HG03175 (cell line): Measurements from ENCODE around the gene NIF3L1.
"Not testable (repeated sequence)": the region's sequence is repeated elsewhere in the genome, so short reads cannot be mapped to it uniquely, and the experiment has no call there.

Experiments used
- ATAC-seq: cut with Tn5 transposase; IDR thresholded peaks from one replicate; pipeline ENCODE4 v1.9.1; 2021; ENCODE audit warnings: mild to moderate bottlenecking, moderate library complexity; ENCODE audit not compliant: unreplicated experiment

The NIF3L1 gene

DNA sequence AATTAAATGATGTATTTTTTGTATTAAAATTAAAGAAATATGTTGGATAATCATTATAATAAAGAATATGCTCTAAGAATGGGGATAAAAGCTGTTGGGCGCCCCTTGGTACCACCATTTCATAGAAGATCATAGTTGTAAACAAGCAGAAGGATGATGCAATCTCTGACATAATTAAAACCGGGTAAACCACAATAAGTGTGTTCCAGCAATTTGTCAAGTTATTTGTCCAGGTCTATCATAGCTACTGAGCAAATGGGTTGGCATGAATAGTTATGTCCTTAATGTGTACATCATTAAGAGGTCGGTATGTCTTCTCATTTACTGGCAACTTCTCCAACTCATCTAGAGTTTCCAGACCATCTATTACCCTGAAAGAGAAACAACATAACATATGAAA lies 18.0 kb upstream of the NIF3L1 start:
- no peak for ATAC-seq

DNA sequence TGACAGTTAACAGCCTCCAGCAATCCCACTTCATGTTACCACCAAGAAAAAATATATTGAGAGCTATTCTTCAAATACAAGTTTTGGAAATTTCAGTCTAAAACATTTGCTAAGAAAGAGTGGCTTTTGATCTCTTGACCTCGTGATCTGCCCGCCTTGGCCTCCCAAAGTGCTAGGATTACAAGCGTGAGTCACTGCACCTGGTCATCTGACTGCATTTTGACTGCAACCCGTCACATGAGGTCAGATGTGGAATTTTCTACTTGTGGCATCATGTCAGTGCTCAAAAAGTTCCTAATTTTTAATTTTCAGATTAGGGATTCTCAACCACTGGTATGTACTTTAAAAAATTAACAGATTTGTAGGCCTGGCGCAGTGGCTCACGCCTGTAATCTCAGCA lies 15.6 kb upstream of the NIF3L1 start:
- no peak for ATAC-seq

DNA sequence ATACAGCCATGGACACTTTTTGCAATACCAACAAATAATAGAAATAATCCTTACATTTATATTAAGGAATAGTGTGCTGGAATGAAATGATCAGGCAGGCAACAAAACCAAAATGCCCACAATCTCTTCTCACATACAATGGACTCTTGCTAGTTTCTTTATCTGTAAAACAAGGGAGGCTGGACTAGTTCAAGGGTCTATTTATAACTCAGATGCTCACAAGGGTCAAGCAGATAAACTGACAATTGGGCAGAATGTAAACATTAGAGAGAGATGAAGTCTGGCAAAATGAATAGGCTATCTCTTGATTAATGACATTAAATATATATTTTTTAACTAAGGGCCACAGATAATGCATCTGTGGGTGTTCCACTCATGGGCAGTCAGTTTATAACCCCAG lies 11.7 kb upstream of the NIF3L1 start:
- ATAC-seq: no peak

DNA sequence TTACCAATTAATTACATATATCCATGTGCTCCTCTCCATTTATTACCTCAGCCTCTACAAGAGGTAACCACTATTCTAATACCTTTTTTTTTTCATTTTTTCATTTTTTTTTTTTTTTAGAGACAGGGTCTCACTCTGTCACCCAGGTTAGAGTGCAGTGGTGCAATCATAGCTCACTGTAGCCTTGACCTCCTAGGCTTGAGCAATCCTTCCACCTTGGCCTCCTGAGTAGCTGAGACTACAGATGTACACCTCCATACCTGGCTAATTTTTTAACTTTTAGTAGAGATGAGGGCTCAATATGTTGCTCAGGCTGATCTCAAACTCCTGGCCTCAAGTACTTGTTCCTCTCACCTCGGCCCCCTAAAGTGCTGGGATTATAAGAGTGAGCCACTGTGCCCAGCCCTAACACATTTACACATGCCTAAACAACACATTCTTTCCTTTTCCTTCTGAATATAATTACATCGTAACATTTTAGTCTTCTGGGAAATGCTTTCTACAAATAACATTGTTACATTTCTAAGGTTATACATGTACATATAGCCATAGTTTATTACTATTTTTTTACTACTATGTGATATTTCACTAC lies 10.8 kb upstream of the NIF3L1 start:
- ATAC-seq: no peak

DNA sequence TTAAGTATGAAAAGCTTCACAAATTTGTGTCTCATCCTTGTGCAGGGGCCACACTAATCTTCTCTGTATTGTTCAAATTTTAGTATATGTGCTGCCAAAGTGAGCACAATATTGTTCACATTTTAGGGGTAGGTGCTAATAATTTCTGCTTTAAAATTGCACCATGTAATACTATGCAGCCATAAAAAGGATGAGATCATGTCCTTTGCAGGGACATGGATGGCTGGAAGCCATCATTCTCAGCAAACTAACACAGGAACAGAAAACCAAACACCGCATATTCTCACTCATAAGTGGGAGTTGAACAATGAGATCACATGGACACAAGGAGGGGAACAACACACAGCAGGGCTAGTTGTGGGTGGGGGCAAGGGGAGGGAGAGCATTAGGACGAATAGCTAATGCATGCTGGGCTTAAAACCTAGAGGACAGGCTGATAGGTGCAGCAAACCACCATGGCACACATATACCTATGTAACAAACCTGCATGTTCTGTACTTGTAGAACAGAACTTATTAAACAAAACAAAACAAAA lies 7.4 kb upstream of the NIF3L1 start:
- not testable (repeated sequence) for ATAC-seq

DNA sequence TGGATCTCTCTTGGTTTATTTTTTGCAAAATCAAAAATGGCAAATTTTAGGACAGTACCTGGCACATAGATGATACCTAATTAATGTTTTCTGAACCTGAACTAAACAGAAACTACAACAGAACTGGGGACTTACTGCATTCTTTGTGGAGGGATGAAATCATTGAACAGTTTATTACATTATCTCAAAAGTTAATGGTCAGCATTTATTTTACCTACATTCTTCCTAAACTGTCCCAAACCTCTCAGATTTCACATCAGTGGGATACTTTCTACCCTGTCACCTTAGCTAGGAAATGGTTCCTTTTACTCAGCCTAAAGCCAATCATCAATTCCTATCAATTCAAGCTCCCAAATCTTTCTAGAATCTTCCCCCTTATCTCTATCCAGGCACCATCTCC lies 10.3 kb downstream of the NIF3L1 start:
- ATAC-seq: no peak

DNA sequence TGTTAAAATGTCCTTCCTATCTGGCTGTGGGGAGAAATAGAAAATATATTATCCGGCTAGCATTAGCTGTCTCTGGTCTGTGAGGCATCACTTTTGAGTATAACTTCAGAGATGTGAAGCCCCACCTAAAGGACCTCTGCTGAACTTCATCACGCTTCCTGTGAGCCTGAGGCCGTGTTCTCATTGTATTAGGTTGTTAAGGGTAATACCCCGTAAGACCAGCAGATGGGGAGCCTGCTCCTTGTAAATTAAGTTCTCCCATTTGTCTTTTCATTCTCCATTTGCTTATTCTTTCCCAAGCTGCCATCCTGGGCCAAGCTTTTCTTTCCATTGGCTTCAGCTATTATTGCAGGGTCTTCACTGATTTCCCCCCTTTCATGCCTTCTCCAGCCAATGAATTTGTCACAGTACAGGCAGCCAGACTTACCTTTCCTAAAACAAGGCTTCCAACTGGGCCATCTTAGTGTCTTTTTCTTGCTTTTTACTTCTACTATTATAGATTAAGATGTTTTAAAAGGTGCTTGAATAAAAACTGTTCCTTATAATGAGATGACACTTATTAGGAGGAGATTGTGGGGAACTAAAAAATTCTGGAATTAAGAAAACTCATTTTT lies 12.4 kb downstream of the NIF3L1 start:
- ATAC-seq: peak; percentile 99

DNA sequence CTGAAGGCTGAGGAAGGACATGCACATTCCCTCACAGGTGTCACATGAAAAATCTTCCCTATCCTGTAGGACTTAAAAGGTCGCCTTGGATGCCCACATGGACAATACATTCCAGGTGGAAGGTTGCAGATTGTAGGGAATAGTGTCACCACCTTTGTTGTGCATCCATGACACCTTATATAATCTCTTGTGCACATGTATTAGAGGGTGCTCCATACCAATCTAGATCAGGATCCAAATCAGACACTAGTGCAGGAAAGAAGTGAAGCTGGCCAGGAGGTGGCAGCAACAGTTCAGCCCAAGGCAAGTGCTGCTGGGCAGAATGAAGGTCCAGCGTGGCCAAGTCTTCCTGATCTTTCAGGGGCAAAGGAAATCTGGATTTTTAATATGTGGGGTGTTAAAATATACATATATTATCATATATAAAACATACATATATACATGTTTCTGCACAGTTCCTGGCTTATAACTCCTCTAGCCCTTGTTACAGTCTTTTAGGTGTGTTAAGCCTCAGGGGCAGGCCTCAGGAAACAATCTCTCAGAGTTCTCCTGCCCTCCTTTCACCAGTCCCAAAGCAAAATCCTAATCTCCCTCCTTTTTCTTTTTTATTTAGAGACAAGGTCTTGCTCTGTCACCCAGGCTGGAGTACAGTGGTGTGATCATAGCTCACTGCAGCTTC lies 16.6 kb downstream of the NIF3L1 start:
- ATAC-seq: no peak

DNA sequence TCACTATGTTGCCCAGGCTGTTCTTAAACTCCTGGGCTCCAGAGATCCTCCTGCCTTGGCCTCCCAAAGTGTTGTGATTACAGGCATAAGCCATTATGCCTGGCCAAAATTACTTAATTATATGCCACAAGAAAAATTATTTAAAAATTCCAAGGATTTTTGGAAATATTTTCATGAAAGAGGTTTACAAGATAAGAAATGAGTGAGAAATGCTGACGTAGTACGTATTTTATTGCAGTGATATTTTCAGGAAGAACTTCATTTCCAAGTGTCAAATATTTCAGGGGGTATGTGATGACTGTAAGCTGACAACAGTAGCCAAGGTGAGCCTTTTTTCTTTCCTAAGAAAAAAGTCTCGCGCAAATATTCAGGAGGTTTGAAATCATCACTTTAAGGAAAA lies 20.8 kb downstream of the NIF3L1 start:
- no peak for ATAC-seq

DNA sequence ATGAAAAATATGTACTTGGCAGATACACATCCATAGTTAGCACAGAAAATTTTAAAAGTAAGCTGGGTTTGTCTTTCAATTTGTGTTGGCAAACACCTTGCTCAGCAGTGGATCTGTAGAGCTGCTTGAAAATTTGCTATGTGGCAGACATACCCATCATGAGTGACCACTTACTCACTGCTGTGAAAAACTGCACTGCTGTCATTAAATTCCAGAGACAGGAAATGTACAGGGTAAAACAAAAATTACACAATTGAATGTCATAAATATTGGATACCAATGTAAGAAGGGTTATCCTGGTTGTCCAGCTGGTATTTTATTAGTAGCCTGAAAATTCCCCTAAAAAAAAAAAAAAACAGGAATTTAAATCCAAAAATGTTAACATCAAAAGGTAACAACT lies 24.5 kb downstream of the NIF3L1 start:
- ATAC-seq: no peak

DNA sequence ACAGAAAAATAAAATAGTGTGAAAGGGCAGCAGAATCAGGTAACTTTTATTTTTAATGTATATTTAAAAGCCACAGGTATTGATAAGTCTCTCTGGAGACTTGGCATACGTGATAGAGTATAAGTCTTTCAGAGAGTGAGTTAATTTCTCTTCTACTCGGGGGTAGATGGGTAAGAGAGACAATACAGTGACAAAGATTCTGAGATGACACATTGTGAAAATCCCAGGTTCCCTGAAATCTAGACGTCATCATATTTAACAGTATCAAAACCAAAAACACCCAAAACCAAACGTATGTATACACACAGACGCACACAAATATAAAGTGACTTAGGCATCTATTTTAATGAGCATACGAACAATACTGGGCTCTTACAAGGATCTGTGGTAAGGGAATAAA lies 33.3 kb downstream of the NIF3L1 start:
- no peak for ATAC-seq

DNA sequence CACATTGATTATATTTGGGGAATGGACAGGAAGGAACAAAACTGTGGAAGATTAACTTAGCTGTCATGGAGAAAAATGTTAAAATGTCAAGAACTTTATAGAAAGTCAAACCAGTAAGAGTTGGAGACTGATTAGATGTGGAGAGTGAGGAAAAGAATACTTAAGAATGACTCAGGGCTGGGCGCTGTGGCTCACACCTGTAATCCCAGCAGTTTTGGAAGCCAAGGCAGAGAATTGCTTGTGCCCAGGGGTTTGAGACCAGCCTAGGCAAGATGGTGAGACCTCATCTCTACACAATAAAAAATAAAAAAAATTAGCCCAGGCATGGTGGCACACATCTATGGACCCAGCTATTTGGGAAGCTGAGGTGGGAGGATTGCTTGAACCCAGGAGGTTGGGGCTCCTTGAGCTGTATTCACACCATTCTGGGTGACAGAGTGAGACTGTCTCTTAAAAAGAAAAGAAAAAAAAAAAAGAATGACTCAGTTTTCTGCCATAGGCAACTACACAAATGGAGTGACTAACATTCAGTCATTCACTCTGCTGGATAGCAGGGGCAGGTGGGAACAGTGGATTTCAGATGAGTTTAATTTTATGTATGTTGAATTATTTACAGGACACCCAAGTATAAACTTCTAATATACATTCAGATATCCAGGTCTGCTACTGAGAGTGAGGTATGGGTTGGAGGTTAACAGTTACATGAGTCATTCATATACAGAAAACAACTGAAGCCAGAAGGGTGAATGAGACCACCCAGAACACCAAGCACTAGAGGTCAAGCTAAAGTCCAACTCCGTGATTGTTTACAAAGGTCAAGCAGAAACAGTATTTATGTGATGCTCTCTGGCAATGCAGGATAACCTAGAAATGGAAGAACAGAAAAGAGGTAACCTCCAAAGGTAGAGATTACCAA lies 40.4 kb downstream of the NIF3L1 start:
- no peak for ATAC-seq

DNA sequence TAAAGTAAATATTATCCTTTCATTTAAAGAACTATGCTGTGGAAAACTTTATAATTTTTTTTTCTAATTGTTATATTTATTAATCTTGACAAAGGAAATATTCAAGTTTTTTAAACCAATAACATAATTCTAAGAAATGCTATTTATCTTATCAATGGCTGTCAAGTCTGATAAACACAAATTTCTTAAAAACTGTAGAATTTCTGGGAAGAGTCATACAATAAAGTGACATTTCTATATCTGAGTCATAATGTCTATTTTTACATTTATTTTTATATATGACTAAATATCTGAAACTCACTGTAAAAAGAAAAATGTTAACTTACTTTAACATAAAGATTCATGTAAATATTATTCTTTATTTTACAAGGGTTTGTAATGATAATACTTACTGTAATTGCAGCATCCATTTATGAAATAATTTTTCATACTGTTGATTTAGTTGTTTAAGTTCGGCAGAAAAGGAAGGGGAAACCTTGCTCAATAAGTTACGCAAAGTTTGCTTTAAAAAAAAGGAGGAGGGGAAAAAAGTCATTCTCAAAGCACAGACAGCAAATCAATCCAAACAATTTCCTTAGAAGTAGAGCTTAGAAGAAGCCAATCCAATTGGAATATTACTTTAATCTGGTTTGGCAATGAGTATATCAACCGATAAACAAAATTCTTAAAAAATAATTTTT lies 41.9 kb downstream of the NIF3L1 start:
- ATAC-seq: no peak

DNA sequence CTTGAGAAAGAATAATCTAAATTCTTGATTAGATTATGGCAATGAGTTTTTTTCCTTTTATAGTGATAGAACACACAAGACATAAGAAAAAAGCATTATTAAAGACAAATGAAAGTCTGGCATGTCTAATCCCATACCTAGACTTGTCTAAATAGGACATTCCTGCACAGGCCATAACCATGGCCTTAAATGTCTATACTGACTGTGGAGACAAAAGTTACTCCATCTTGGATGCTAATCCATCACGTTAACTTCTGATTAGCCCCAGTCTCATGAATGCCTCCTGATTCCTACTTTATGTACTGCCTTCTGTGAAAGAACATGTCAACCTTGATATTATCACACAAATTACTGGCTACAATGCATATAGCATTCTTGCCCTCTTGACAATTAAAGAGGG lies 50.7 kb downstream of the NIF3L1 start:
- ATAC-seq: no peak

DNA sequence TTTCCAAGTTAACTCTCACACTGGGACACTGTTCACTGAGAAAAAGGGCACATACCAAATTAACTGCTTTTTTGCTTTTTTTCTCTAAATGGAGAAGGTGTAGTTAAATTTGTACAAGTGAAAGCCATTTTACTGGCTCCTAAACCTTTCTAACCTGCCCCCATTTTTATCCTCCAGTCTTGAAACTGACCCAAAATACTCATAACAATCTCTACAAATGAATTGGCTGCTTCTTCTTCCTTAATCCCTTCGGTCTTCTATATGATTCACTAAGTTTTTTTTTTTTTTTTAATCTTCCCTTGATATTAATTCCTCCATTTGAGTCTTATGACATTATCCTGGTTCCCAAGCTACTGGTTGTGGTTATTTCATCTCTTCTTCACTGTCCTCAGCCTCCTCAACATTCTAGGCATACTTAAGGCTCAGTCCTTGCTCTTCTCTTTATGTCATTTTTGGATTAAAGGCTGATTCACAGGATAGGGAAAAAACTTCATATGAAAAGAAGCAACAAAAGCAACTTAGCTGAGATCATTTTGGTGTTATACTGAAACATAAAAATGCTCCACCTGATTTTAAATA lies 54.4 kb downstream of the NIF3L1 start:
- ATAC-seq: no peak

DNA sequence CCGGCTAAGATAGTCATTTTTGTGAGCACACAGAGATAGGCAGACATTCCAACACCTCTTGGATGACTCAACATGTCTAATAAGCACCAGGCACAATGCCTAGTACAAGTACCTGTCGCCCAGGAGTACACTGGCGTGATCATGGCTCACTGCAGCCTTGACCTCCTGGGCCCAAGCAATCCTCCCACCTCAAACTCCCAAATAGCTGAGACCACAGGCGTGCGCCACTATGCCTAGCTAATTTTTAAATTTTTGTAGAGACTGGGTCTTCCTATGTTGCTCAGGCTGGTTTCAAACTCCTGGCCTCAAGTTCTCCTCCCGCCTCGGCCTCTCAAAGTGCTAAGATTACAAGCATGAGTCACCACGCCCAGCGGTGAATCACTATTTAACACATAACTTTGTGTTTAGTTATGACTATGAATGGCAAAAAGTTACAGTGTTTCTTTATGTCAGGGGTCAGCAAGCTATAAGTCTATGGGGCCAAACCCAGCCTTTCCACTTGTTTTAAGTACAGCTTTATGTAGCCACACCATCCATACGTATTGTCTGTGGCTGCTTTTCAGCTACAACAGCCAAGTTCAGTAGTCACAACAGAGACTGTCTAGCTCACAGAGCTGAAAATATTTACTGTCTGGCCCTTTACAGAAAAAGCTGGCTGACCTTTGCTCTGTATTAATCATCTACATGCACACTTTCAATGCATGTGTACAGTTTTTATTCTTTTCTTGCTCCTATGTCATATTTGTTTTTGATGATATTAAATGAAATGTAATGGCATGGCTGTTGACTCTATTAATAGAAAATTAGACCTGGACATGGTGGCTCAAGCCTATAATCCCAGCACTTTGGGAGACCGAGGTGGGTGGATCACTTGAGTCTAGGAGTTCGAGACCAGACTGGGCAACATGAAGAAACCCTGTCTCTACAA lies 55.6 kb downstream of the NIF3L1 start:
- ATAC-seq: peak; percentile 49

DNA sequence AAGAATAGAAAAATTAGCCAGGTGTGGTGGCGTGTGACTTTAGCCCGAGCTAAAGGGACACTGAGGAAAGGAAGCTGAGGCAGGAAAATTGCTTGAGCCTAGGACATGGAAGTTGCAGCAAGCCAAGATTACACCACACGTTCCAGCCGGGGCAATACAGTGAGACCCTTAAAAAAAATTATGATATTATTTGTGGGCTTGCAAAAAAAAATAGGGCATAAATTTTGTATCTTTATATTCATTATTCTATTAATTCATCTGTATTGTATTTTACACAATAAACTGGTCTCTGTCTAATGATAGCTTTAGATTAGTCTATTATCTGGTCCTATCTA lies 56.2 kb downstream of the NIF3L1 start:
- no peak for ATAC-seq

DNA sequence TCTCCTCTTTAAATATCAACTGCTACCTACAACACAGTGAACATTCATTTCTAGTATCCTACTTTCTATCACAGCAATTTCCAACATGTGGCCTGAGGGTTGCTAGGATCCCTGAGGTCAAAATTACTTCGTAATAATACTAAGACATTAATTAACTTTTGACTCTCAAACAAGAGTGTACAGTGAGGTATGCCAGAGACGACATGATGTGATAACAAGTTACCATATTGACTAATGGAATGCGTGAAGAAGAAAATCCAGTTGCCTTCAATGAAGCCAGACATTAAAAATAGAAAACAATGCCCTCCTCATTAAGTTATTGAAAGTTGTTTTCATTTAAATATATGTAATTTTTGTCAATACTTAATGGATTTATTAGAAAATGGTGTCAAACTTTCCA lies 61.2 kb downstream of the NIF3L1 start:
- no peak for ATAC-seq
